K562 (cell line): ENCODE measurements around the gene SLC29A3.
"Not testable (repeated sequence)": the region's sequence is repeated elsewhere in the genome, so short reads cannot be mapped to it uniquely, and the experiment has no call there.

Experiments
- THAP7 ChIP-seq: fragments of 250-450 bp; sonication (Bioruptor Pico); IDR thresholded peaks from 2 replicates; pipeline ENCODE4 v1.5.0; 2021
- ZNF24 ChIP-seq: fragments of 450-650 bp; IDR thresholded peaks from 2 replicates; pipeline ENCODE4 v1.6.1; 2016

- not testable (repeated sequence) for TF ChIP-seq THAP7 (CRISPR knock-in tag); ZNF24
Observed at GRCh38 chr10:71358906-71359305, 39.8 kb downstream of the SLC29A3 start.
